Measurements from ENCODE around the gene FBXL17. TPM values are rescaled to one million over a fixed set of nuclear protein-coding genes. Genes with fewer than 3 reads are reported as not detected.

FBXL17 gene
- polyA plus RNA-seq, 2 of the 4 experiments (the other 2 are of a cell fraction), result 8.7 to 9.1 TPM

DNA sequence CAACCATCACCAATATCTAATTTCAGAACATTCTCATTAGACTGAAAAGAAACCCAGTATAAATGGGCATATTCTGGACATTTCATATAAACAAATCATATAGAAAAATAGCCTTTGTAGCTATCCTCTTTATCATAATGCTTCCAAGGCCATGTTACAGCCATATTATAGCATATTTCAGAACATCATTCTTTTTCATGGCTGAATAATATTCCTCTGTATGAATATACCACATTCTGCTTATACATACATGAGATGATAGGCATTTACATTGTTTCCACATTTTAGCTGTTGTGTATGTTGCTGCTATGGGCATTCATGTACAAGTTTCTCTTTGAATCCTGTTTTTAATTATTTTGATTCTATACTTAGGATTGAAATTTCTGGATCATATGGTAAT lies 167.0 kb downstream of the FBXL17 start:
- Histone ChIP-seq H3K4me3 (no peak overlapping the region), H3K9me3 (peaks cover 10% of the 10 kb centered on the region; the same call in 1 of the 3 replicates), H3K27ac (no peak overlapping the region), H3K4me1 (peaks cover 16% of the 10 kb centered on the region), H3K4me2 (no peak overlapping the region)
- ATAC-seq (no peak), DNase-seq (ENCODE audit: low read depth in 1 of 2, low spot score in 1 of 2) (no peak), FAIRE-seq (no peak)
- no peak for TF ChIP-seq EP300 (IDR thresholded peaks at IDR 0.05)
- TF ChIP-seq ESRRA (IDR thresholded peaks at IDR 0.05; ENCODE audit: borderline replicate concordance, low read length), result no peak
- no peak for TF ChIP-seq FOXS1 (CRISPR knock-in tag; IDR thresholded peaks at IDR 0.05)
- TF ChIP-seq JUNB (IDR thresholded peaks at IDR 0.05), result no peak
- TF ChIP-seq CHD4 (IDR thresholded peaks at IDR 0.05; ENCODE audit: borderline replicate concordance), result no peak
- TF ChIP-seq, protein P1, sequence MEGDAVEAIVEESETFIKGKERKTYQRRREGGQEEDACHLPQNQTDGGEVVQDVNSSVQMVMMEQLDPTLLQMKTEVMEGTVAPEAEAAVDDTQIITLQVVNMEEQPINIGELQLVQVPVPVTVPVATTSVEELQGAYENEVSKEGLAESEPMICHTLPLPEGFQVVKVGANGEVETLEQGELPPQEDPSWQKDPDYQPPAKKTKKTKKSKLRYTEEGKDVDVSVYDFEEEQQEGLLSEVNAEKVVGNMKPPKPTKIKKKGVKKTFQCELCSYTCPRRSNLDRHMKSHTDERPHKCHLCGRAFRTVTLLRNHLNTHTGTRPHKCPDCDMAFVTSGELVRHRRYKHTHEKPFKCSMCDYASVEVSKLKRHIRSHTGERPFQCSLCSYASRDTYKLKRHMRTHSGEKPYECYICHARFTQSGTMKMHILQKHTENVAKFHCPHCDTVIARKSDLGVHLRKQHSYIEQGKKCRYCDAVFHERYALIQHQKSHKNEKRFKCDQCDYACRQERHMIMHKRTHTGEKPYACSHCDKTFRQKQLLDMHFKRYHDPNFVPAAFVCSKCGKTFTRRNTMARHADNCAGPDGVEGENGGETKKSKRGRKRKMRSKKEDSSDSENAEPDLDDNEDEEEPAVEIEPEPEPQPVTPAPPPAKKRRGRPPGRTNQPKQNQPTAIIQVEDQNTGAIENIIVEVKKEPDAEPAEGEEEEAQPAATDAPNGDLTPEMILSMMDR (IDR thresholded peaks at IDR 0.05), result no peak
- POLR2A ChIA-PET, result no interaction called here
- CTCF ChIA-PET, result no interaction called here

DNA sequence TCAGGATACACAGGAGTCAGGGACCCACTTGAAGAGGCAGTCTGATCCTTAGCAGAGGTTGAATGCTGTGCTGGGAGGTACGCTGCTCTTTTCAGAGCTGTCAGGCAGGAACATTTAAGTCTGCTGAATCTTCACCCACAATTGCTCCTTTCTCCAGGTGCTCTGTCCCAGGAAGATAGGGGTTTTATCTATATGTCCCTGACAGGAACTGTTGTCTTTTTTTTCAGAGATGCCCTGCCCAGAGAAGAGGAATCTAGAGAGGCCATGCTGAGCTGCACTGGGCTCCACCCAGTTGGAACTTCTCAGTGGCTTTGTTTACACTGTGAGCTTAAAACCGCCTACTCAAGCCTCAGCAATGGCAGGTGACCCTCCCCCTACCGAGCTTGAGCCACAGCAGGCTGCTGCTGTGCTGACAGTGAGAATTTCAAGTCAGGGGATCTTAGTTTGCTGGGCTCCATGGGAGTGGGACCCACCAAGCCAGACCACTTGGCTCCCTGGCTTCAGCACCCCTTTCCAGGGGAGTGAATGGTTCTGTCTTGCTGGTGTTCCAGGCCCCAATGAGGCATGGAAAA lies 169.0 kb downstream of the FBXL17 start:
- Histone ChIP-seq H3K4me2 (0 out of 3 replicates have a peak overlapping the region, but pooled peaks have one; percentile 17), H3K27ac (no peak overlapping the region), H3K4me1 (peaks cover 16% of the 10 kb centered on the region), H3K9me3 (peaks cover 10% of the 10 kb centered on the region; the same call in 1 of the 3 replicates), H3K4me3 (no peak overlapping the region)
- ChIA-PET CTCF (no interaction called here), POLR2A (no interaction called here)
- DNase-seq (ENCODE audit: low read depth in 1 of 2, low spot score in 1 of 2) (peak in 1 of 2 experiments; percentile 21), FAIRE-seq (no peak), ATAC-seq (peak in 1 of 2 experiments; percentile 64; a peak in 2 of 6 replicates)
- 83% methylated on average over 2 of the region's 3 CpGs for WGBS (ENCODE audit: missing lambda C conversion rate)
- TF ChIP-seq HOXB5 (CRISPR knock-in tag; IDR thresholded peaks at IDR 0.05) (no peak), CBX2 (IDR thresholded peaks at IDR 0.05; ENCODE audit: borderline replicate concordance, low read depth) (no peak), EHF (CRISPR knock-in tag; IDR thresholded peaks at IDR 0.05) (no peak), FOSL2 (IDR thresholded peaks at IDR 0.05) (no peak), FOSL2 (CRISPR knock-in tag; IDR thresholded peaks at IDR 0.05) (no peak), RFX5 (IDR thresholded peaks at IDR 0.05) (no peak), CHD4 (IDR thresholded peaks at IDR 0.05; ENCODE audit: borderline replicate concordance) (no peak), PHF8 (IDR thresholded peaks at IDR 0.05; ENCODE audit: borderline replicate concordance, low read depth) (no peak)
- TF ChIP-seq, protein P2, sequence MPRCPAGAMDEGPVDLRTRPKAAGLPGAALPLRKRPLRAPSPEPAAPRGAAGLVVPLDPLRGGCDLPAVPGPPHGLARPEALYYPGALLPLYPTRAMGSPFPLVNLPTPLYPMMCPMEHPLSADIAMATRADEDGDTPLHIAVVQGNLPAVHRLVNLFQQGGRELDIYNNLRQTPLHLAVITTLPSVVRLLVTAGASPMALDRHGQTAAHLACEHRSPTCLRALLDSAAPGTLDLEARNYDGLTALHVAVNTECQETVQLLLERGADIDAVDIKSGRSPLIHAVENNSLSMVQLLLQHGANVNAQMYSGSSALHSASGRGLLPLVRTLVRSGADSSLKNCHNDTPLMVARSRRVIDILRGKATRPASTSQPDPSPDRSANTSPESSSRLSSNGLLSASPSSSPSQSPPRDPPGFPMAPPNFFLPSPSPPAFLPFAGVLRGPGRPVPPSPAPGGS (IDR thresholded peaks at IDR 0.05), result no peak

DNA sequence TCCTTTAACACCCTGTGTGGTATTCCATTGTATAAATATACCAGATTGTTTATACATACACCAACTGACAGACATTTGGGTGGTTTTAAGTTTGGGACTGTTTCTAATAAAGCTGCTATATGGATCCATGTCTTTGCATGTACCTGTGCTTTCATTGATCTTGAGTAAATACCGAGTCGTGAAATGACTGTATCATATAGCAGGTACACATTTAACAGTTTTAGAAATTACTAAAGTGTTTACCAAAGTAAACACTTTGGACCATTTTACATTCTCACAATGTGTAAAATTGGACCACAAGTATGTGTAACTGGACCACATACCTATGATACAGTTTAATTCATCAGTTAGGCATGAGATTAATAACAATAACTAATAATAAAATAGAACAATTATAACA lies 175.2 kb downstream of the FBXL17 start:
- DNase-seq (ENCODE audit: low read depth in 1 of 2, low spot score in 1 of 2), result no peak
- Histone ChIP-seq H3K4me2 (no peak overlapping the region), H3K4me1 (no peaks in the 10 kb centered on the region), H3K9me3 (no peaks in the 10 kb centered on the region), H3K4me3 (no peak overlapping the region), H3K27ac (no peak overlapping the region)
- TF ChIP-seq TP53 (CRISPR knock-in tag; IDR thresholded peaks at IDR 0.05), result no peak
- POLR2A ChIA-PET, result no interaction called here
- CTCF ChIA-PET, result no interaction called here
- FAIRE-seq, result no peak
- no peak for ATAC-seq
- WGBS (ENCODE audit: missing lambda C conversion rate), result 97% methylated on average over 2 of the region's 2 CpGs

DNA sequence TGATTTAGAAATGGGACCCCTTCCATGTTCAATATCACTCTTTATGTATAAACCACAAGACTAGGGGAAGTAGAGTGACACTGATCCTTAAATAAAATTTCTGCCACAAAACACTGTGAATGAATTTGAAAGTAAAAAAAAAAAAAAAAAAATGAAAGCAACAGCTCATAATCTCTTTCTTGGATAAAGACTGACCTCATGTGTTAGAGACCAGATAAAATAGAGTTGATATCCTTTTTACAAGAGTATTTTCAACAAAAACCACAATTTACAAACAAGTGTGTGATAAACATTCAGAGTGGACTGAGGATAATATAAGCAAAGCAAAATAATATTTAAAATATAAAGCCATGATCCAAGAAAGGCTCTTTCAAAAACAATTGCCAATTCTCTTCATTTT lies 180.2 kb downstream of the FBXL17 start:
- FAIRE-seq, result no peak
- no peak for ATAC-seq
- TF ChIP-seq FOSB (CRISPR knock-in tag; IDR thresholded peaks at IDR 0.05), result no peak
- no peak for TF ChIP-seq CBX2 (IDR thresholded peaks at IDR 0.05; ENCODE audit: borderline replicate concordance, low read depth)
- TF ChIP-seq KDM5A (IDR thresholded peaks at IDR 0.05), result no peak
- TF ChIP-seq, protein P3, sequence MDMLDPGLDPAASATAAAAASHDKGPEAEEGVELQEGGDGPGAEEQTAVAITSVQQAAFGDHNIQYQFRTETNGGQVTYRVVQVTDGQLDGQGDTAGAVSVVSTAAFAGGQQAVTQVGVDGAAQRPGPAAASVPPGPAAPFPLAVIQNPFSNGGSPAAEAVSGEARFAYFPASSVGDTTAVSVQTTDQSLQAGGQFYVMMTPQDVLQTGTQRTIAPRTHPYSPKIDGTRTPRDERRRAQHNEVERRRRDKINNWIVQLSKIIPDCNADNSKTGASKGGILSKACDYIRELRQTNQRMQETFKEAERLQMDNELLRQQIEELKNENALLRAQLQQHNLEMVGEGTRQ (IDR thresholded peaks at IDR 0.05), result no peak
- no peak for TF ChIP-seq TFCP2L1 (CRISPR knock-in tag; IDR thresholded peaks at IDR 0.05)
- TF ChIP-seq SREBF2 (IDR thresholded peaks at IDR 0.05), result no peak
- TF ChIP-seq JUN (IDR thresholded peaks at IDR 0.05), result no peak
- no peak for TF ChIP-seq EHF (CRISPR knock-in tag; IDR thresholded peaks at IDR 0.05)
- no peak for TF ChIP-seq RARB (CRISPR knock-in tag; IDR thresholded peaks at IDR 0.05)
- TF ChIP-seq ESRRA (IDR thresholded peaks at IDR 0.05; ENCODE audit: borderline replicate concordance, low read length), result no peak
- TF ChIP-seq, protein P4, sequence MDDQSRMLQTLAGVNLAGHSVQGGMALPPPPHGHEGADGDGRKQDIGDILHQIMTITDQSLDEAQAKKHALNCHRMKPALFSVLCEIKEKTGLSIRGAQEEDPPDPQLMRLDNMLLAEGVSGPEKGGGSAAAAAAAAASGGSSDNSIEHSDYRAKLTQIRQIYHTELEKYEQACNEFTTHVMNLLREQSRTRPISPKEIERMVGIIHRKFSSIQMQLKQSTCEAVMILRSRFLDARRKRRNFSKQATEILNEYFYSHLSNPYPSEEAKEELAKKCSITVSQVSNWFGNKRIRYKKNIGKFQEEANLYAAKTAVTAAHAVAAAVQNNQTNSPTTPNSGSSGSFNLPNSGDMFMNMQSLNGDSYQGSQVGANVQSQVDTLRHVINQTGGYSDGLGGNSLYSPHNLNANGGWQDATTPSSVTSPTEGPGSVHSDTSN (IDR thresholded peaks at IDR 0.05), result no peak
- no peak for TF ChIP-seq HOXB5 (CRISPR knock-in tag; IDR thresholded peaks at IDR 0.05)
- H3K4me1 ChIP-seq, result no peaks in the 10 kb centered on the region
- ChIA-PET CTCF (interaction anchor here (0.6 kb wide), 1 partner anchor 123 kb away, joined by 3 read pairs; no protein-coding TSS in a partner anchor), POLR2A (no interaction called here)
- H3K9me3 ChIP-seq, result no peaks in the 10 kb centered on the region
- H3K27ac ChIP-seq, result no peak overlapping the region
- H3K4me3 ChIP-seq, result no peak overlapping the region
- H3K4me2 ChIP-seq, result no peak overlapping the region
- no peak for DNase-seq (ENCODE audit: low read depth in 1 of 2, low spot score in 1 of 2)

Data from A549 (cell line).